Transverse colon (tissue), 4 donors: ENCODE measurements around the gene RNF10.

ENCODE experiments used
- EP300 ChIP-seq: sonication (generic); formaldehyde crosslinking; IDR thresholded peaks from one replicate; pipeline ENCODE4 v1.6.1; 2017; ENCODE audit warnings: antibody characterized with exemption, low read depth
- POLR2A ChIP-seq: fragments of 450-650 bp; IDR thresholded peaks from one replicate; pipeline ENCODE4 v1.6.1; 2016; ENCODE audit warnings: antibody characterized with exemption, mild to moderate bottlenecking, moderate library complexity
- POLR2AphosphoS5 ChIP-seq, 3 donors: sonication (generic); formaldehyde crosslinking; IDR thresholded peaks; one replicate each; pipeline ENCODE4 v1.6.1; 2016; ENCODE audit warnings: antibody characterized with exemption in 3 of 3
- TF ChIP-seq, protein P1 (sequence below), 5 experiments: fragments of 200-600 bp in 3 of 5; fragments of 450-650 bp in 2 of 5; sonication (generic) in 3 of 5; IDR thresholded peaks; 1 replicate in 2 of 5; 2 replicates in 3 of 5; pipeline ENCODE4 v1.5.1; 2016 to 2017; ENCODE audit warnings: antibody characterized with exemption in 5 of 5, inconsistent platforms in 3 of 5, mild to moderate bottlenecking in 2 of 5, moderate library complexity in 1 of 5

DNA sequence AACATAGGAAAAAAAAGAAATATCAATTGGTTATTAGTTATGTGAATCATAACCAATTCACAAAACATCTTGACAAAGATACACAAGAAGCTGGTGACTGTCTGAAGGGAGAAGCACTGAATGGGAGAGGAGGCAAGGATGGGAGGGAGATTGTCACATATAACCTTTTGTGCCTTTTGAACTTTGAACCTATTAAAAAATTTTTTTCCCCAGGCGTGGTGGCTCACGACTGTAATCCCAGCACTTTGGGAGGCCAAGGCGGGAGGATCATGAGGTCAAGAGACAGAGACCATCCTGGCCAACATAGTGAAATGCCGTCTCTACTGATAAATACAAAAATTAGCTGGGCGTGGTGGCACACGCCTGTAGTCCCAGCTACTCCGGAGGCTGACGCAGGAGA is 25.6 kb upstream of the RNF10 start:
- no peak for TF ChIP-seq POLR2A
- TF ChIP-seq, protein P1, sequence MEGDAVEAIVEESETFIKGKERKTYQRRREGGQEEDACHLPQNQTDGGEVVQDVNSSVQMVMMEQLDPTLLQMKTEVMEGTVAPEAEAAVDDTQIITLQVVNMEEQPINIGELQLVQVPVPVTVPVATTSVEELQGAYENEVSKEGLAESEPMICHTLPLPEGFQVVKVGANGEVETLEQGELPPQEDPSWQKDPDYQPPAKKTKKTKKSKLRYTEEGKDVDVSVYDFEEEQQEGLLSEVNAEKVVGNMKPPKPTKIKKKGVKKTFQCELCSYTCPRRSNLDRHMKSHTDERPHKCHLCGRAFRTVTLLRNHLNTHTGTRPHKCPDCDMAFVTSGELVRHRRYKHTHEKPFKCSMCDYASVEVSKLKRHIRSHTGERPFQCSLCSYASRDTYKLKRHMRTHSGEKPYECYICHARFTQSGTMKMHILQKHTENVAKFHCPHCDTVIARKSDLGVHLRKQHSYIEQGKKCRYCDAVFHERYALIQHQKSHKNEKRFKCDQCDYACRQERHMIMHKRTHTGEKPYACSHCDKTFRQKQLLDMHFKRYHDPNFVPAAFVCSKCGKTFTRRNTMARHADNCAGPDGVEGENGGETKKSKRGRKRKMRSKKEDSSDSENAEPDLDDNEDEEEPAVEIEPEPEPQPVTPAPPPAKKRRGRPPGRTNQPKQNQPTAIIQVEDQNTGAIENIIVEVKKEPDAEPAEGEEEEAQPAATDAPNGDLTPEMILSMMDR (IDR thresholded peaks at IDR 0.05) = no peak
- TF ChIP-seq EP300 = no peak
- TF ChIP-seq POLR2AphosphoS5 (IDR thresholded peaks at IDR 0.05) = no peak
